HG02970 (cell line): ENCODE measurements around the gene NDE1.
"Not testable (repeated sequence)": the region's sequence is repeated elsewhere in the genome, so short reads cannot be mapped to it uniquely, and the experiment has no call there.

ENCODE experiments used
- ATAC-seq: cut with Tn5 transposase; IDR thresholded peaks from one replicate; pipeline ENCODE4 v1.9.1; 2021; ENCODE audit warnings: mild to moderate bottlenecking, moderate library complexity, moderate number of reproducible peaks; ENCODE audit not compliant: unreplicated experiment, low FRiP score

NDE1 gene

DNA sequence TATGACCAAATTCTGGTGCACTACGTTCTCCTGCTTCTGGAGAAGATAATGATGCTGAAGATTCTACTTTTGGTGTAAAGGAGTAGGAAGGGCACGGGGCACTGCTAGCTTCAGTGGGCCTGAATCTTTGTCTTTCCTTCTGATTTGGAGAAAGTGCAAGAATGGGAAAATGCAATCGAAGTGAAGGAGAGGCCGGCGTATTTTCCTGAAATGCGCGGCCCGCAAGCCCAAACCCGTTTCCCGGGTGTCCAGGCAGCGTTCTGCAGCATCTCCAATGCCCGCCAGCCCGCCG lies 372 bp upstream of the NDE1 start:
- no peak for ATAC-seq

DNA sequence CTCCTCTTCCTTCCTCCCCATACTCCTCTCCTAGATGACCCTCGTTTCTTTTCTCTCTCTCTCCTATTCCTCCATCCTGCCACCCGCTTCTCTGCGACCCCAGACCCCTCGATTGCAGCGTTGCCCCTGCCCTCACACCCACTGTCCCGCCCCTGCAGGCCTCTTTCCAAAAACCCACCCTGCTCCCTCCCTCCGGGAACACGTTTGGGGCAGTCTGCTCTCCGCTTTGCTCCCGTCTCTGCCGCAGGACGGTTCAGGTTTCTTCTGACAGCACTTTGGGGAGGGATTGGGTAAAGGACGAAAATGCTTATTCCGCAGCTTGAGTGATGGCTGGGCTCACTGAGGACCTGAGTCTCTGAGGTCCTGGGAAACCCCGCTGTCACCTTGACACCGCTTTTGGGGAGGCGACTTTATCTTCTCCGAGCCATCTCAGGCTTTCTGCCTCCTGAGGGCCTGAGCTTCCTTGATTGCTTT lies 690 bp downstream of the NDE1 start:
- peak; percentile 28 for ATAC-seq

DNA sequence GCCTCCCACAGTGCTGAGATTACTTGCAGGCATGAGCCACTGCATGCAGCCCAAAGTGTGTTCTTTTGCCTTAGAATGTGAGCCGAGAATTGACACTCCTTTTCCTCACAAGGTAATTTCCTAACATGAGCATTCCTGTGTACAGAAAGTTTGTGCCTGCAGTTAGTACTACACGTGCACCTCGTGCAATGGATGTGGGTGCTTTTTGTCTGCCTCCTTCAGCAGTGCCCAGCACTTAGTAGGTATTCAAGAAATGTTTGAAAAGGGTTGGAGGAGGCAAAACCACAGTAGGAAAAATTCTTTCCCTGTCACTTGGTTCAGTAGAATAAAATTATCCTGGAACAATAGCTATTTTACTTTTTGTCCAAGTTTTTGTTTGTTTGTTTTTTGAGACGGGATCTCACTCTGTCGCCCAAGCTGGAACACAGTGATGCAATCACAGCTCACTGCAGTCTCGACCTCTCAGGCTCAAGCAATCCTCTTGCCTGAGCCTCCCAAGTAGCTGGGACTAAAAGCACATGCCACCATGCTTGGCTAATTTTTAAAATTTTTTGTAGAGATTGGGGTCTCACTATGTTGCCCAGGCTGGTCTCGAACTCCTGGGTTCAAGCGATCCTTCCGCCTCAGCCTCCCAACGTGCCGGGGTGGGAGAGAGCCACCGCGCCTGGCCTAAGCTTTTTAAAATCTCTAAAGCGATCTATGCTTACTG lies 2.4 kb downstream of the NDE1 start:
- no peak for ATAC-seq

DNA sequence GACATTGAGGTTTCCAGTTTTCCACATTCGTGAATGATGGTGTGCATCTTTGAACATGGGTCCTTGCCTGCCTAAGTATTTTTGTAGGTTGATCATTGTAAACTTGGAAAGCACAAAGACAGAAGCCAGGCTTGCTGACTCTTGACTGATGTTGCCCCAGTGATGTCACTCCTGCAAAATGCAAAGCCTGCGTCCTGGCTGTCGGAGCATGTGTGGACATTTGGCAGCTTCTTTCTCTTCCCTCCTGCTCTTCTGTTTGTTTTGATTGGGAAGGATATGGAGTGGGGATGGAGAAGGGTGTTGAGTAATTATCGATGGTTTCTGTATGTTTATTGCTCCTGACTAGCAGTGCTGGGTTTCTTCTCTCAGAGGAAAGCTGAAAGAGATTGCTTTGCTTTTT lies 3.2 kb downstream of the NDE1 start:
- no peak for ATAC-seq

- ATAC-seq: no peak
Observed at GRCh38 chr16:15654591-15654990, 4.5 kb downstream of the NDE1 start.

GRCh38 chr16:15655561-15655960 lies 5.5 kb downstream of the NDE1 start:
- not testable (repeated sequence) for ATAC-seq

- ATAC-seq: no peak
Observed at GRCh38 chr16:15658149-15658548, 8.1 kb downstream of the NDE1 start.

- no peak for ATAC-seq
Observed at GRCh38 chr16:15658556-15658955, 8.5 kb downstream of the NDE1 start.

DNA sequence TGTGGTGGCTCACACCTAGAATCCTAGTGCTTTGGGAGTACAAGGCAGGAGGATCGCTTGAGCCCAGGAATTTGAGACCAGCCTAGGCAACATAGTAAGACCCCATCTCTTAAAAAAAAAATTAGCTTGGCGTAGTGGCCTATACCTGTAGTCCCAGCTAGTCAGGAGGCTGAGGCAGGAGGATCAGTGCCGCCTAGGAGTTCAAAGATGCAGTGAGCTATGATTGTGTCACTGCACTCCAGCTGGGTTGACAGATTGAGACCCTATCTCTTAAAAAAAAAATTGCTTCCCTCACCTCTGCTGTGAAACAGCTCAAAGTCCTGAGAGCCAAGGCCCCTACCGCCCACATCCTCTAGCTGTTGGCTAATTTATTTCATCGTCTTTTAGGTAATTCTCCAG lies 10.2 kb downstream of the NDE1 start:
- ATAC-seq: no peak

DNA sequence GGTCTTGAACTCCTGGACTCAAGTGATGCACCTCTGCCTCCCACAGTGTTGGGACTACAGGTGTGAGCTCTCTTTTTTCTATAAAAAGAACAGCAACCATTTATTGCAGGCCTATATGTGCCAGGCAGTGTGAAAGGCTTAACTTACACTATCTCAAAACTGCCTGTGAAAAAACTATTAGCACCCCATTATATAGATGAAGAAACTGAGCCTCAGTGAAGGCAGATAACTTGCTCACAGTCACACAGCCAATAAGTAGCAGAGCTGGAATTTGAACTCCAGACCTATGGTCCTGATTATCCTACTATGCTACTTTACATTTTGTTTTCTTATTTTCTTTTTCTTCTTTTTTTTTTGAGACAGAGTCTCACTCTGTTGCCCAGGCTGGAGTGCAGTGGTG lies 15.1 kb downstream of the NDE1 start:
- ATAC-seq: no peak

DNA sequence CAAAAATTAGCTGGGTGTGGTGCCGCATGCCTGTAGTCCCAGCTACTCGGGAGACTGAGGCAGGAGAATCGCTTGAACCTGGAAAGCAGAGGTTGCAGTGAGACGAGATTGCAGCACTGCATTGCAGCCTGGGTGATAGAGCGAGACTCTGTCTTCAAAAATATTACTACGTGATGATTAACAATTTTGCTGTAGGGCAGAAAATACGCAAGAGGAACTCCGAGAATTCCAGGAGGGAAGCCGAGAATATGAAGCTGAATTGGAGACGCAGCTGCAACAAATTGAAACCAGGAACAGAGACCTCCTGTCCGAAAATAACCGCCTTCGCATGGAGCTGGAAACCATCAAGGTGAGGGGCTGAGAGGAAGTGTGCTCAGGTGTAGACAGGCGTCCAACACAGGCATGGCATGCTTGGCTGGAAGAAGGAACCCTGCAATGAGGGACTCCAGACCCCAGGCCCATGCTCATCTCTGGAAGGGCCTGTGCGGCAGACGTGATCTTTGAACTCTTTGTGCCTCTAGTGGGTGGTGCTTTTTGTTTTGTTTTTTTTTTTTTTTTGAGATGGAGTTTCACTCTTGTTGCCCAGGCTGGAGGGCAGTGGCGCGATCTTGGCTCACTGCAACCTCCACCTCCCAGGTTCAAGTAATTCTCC lies 17.2 kb downstream of the NDE1 start:
- no peak for ATAC-seq

GRCh38 chr16:15671530-15672117 lies 21.6 kb downstream of the NDE1 start:
- ATAC-seq: no peak

DNA sequence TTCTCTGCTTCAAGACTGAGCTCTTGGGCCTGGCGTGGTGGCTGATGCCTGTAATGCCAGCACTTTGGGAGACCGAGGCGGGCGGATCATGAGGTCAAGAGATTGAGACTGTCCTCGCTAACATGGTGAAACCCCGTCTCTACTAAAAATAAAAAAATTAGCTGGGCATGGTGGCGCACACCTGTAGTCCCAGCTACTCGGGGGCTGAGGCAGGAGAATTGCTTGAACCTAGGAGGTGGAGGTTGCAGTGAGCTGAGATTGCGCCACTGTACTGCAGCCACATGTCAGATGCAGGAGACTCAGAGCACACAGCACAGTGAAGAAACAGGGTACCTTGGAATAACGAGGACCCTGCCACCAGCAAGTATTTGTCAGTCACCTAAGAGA lies 22.1 kb downstream of the NDE1 start:
- ATAC-seq: not testable (repeated sequence)

- no peak for ATAC-seq
Observed at GRCh38 chr16:15672514-15673167, 22.6 kb downstream of the NDE1 start.

DNA sequence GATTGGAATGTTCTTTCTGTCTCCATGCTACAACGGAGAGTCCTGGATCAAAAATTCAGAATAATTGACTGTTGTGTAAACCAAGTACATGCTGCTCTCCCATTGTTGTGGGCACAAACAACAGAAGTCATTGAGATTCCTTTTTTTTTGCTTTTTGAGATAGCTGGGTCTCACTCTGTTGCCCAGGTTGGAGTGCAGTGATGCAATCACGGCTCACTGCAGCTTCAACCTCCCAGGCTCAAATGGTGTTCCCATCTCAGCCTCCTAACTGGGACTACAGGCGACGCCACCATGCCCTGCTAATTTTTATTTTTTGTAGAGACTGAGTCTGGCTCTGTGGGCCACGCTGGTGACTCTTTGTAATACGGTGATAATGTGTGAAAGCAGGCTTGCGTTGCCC lies 24.5 kb downstream of the NDE1 start:
- no peak for ATAC-seq

DNA sequence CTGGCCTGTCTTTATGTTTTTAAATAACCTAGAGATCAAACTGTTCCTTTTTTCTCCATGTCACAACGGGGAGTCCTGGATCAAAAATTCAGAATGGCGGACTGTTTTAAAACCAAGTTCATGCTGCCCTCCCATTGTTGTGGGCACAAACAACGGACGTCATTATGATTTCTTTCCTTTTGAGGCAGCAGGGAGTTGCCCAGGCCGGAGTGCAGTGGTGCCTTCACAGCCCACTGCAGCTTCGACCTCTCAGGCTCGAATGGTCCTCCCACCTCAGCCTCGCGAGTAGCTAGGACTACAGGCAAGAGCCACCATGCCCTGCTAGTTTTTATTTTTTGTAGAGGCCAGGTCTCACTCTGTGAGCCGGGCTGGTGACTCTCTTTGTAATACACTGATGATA lies 26.5 kb downstream of the NDE1 start:
- no peak for ATAC-seq

GRCh38 chr16:15677447-15677846 lies 27.4 kb downstream of the NDE1 start:
- no peak for ATAC-seq

GRCh38 chr16:15682105-15682570 lies 32.1 kb downstream of the NDE1 start:
- no peak for ATAC-seq

GRCh38 chr16:15686287-15686686 lies 36.2 kb downstream of the NDE1 start:
- no peak for ATAC-seq

- ATAC-seq: no peak
Observed at GRCh38 chr16:15689290-15689689, 39.2 kb downstream of the NDE1 start.

- ATAC-seq: no peak
Observed at GRCh38 chr16:15690296-15690695, 40.3 kb downstream of the NDE1 start.
